Measurements from ENCODE around the gene AGAP1. TPM values are rescaled to one million over a fixed set of nuclear protein-coding genes. Genes with fewer than 3 reads are reported as not detected.

The AGAP1 gene
- total and polyA plus RNA-seq, 2 donors (not counting 3 experiments of a cell fraction or from before 2014, with no cell fraction given), result 10.2 to 20.9 TPM

- H3K4me3 ChIP-seq (replicated peaks in 1 of 3; ENCODE audit: insufficient read depth in 1 of 3, low read depth in 1 of 3, low read length in 3 of 3), result no peak overlapping the region
- H2AFZ ChIP-seq (ENCODE audit: low read depth, low read length), result no peak overlapping the region
- H3K27me3 ChIP-seq (ENCODE audit: control insufficient read depth in 2 of 2, insufficient read depth in 2 of 2, low read length in 2 of 2), result no peaks in the 10 kb centered on the region
- H3K79me2 ChIP-seq (ENCODE audit: control insufficient read depth, insufficient read depth, low read length), result no peaks in the 10 kb centered on the region
- TF ChIP-seq EZH2 (IDR thresholded peaks at IDR 0.05; ENCODE audit: borderline replicate concordance, low read depth, low read length, severe bottlenecking) (no peak), GATA2 (IDR thresholded peaks at IDR 0.05; ENCODE audit: insufficient read depth, insufficient read length, low read depth, low read length) (no peak), POLR2A (IDR thresholded peaks at IDR 0.05; ENCODE audit: low read depth, low read length) (no peak), MYC (IDR thresholded peaks at IDR 0.05; ENCODE audit: low read depth, low read length) (no peak), FOS (IDR thresholded peaks at IDR 0.05; ENCODE audit: borderline replicate concordance, insufficient read depth, low read length) (no peak), POLR2AphosphoS5 (IDR thresholded peaks at IDR 0.05; ENCODE audit: insufficient read depth, low read depth, low read length) (no peak)
- TF ChIP-seq, protein P1, sequence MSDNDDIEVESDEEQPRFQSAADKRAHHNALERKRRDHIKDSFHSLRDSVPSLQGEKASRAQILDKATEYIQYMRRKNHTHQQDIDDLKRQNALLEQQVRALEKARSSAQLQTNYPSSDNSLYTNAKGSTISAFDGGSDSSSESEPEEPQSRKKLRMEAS (IDR thresholded peaks at IDR 0.05; ENCODE audit: insufficient read depth, insufficient read length), result no peak
- FAIRE-seq (no peak), DNase-seq (ENCODE audit: low read depth, low spot score) (no peak)
- no peaks in the 10 kb centered on the region for H3K9me1 ChIP-seq (replicated peaks; ENCODE audit: control insufficient read depth, extremely low read depth, insufficient read depth, low read length)
- no peak overlapping the region for H3K9ac ChIP-seq (replicated peaks; ENCODE audit: extremely low read depth, insufficient read depth, low read length)
- ChIA-PET CTCF (interaction anchor here (1.1 kb wide), 1 partner anchor 15 kb away, joined by 4 read pairs; no protein-coding TSS in a partner anchor), POLR2A (no interaction called here)
- no peaks in the 10 kb centered on the region for H3K9me3 ChIP-seq (replicated peaks; ENCODE audit: control insufficient read depth, insufficient read depth, low read length)
- dilution Hi-C loops (cut with MboI; ENCODE audit: extremely low pct_ligation_motif_present, low sequenced_read_pairs), result no loop called here
- no peak overlapping the region for H3K4me2 ChIP-seq (ENCODE audit: insufficient read depth, low read length)
- H4K20me1 ChIP-seq (replicated peaks; ENCODE audit: control insufficient read depth, extremely low read depth, insufficient read depth, low read length), result no peaks in the 10 kb centered on the region
- BruUV-seq (replicated peaks), result no TSS peak
- intact Hi-C loops (cut with micrococcal nuclease), result no loop called here
- H3K4me1 ChIP-seq (ENCODE audit: control insufficient read depth, extremely low read depth, insufficient read depth, low read length), result no peaks in the 10 kb centered on the region
- no peaks in the 10 kb centered on the region for H3K36me3 ChIP-seq (ENCODE audit: control insufficient read depth in 2 of 2, extremely low read depth in 1 of 2, insufficient read depth in 2 of 2, low read length in 2 of 2)
- H3K27ac ChIP-seq (ENCODE audit: insufficient read depth, low read depth, low read length), result no peak overlapping the region
Measured at GRCh38 chr2:235579128-235579527, 85.3 kb downstream of the AGAP1 start.

GRCh38 chr2:235580426-235581157 lies 86.7 kb downstream of the AGAP1 start:
- Histone ChIP-seq H4K20me1 (replicated peaks; ENCODE audit: control insufficient read depth, extremely low read depth, insufficient read depth, low read length) (no peaks in the 10 kb centered on the region), H3K9me1 (replicated peaks; ENCODE audit: control insufficient read depth, extremely low read depth, insufficient read depth, low read length) (no peaks in the 10 kb centered on the region), H3K9me3 (replicated peaks; ENCODE audit: control insufficient read depth, insufficient read depth, low read length) (no peaks in the 10 kb centered on the region), H3K4me2 (ENCODE audit: insufficient read depth, low read length) (no peak overlapping the region), H3K9ac (replicated peaks; ENCODE audit: extremely low read depth, insufficient read depth, low read length) (no peak overlapping the region), H3K4me3 (replicated peaks in 1 of 3; ENCODE audit: insufficient read depth in 1 of 3, low read depth in 1 of 3, low read length in 3 of 3) (no peak overlapping the region), H2AFZ (ENCODE audit: low read depth, low read length) (no peak overlapping the region), H3K4me1 (ENCODE audit: control insufficient read depth, extremely low read depth, insufficient read depth, low read length) (no peaks in the 10 kb centered on the region), H3K36me3 (ENCODE audit: control insufficient read depth in 2 of 2, extremely low read depth in 1 of 2, insufficient read depth in 2 of 2, low read length in 2 of 2) (no peaks in the 10 kb centered on the region), H3K79me2 (ENCODE audit: control insufficient read depth, insufficient read depth, low read length) (no peaks in the 10 kb centered on the region), H3K27me3 (ENCODE audit: control insufficient read depth in 2 of 2, insufficient read depth in 2 of 2, low read length in 2 of 2) (no peaks in the 10 kb centered on the region), H3K27ac (ENCODE audit: insufficient read depth, low read depth, low read length) (no peak overlapping the region)
- TF ChIP-seq FOS (IDR thresholded peaks at IDR 0.05; ENCODE audit: borderline replicate concordance, insufficient read depth, low read length) (no peak), POLR2A (IDR thresholded peaks at IDR 0.05; ENCODE audit: low read depth, low read length) (no peak), GATA2 (IDR thresholded peaks at IDR 0.05; ENCODE audit: insufficient read depth, insufficient read length, low read depth, low read length) (no peak), CTCF (IDR thresholded peaks at IDR 0.05; ENCODE audit: extremely low read depth in 1 of 2, insufficient read depth in 1 of 2, low read depth in 1 of 2, low read length in 2 of 2) (no peak), JUN (IDR thresholded peaks at IDR 0.05; ENCODE audit: borderline replicate concordance, insufficient read depth, insufficient read length, low read depth) (no peak), EZH2 (IDR thresholded peaks at IDR 0.05; ENCODE audit: borderline replicate concordance, low read depth, low read length, severe bottlenecking) (no peak)
- intact Hi-C loops (cut with micrococcal nuclease) (no loop called here), dilution Hi-C loops (cut with MboI; ENCODE audit: extremely low pct_ligation_motif_present, low sequenced_read_pairs) (no loop called here)
- no peak for FAIRE-seq
- no peak for DNase-seq (ENCODE audit: low read depth, low spot score)
- ChIA-PET POLR2A (no interaction called here), CTCF (interaction anchor here (0.6 to 1.9 kb wide), 4 partner anchors 13 to 1117 kb away, joined by 3 to 11 read pairs (median 4); no protein-coding TSS in a partner anchor)
- BruUV-seq (replicated peaks), result no TSS peak

All from endothelial cell of umbilical vein (primary cell).